ENCODE results near the gene PTMA. TPM values are rescaled to one million over a fixed set of nuclear protein-coding genes. Genes with fewer than 3 reads are reported as not detected.
"Not testable (repeated sequence)": the region's sequence is repeated elsewhere in the genome, so short reads cannot be mapped to it uniquely, and the experiment has no call there.

PTMA gene
- total RNA-seq, 1 experiment from 2014 or later: 1,473 TPM

DNA sequence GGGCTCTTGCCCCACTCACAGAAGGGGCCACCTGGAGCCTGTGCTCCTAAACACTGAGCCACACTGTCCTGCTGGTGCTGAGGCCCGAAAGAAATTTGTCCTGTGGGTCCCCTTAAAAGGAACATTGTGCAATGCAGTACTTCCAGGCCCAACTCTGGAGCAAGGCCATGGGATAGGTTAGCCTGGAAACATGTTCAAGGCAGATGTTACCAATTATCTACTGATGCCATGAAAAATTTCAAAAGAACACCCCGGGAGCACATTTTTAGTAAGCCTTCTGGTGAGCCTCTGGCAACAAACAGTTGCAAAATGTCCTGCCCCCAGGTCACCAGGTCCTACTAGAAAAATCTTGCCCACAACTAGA lies 12.3 kb upstream of the PTMA start:
- no peak for DNase-seq (ENCODE audit: low read depth)

DNA sequence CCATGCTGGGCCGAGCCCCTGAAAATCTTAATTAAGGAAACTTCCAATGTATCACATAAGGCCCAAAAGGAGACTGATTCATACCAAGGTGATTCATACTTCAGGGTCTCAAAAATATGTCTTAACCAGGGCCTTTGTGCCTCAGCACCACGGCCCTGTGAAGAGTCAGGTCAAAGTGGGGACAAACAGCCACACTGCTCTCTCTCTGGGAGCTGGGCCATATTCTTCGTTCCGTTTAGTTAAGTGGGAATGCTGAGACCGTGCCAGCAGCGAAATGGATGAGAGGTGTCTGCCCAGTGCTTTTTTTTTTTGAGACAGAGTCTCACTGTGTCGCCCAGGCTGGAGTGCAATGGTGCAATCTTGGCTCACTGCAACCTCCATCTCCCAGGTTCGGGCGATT lies 9.3 kb upstream of the PTMA start:
- DNase-seq (ENCODE audit: low read depth): peak; percentile 68

GRCh38 chr2:231701456-231702373 lies 6.6 kb upstream of the PTMA start:
- peak; percentile 63 for DNase-seq (ENCODE audit: low read depth)

DNA sequence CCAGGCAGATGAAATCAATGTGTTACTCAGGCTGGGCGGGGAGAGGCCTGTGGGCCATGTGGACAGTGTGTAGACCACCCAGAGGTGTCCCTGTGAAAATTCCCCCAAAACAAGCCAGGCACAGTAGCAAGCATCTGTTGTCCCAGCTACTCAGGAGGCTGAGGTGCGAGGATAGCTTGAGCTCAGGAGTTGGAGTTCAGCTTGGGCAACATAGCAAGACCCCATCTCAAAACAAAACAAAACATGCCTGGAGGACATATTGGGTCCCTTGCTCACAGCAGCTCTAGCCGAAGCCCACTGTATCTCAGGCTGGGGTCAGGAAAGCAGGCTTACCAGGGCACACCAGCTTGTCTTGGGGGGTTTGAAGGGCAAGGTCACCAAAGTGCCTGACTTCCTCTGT lies 4.3 kb upstream of the PTMA start:
- DNase-seq (ENCODE audit: low read depth): no peak

GRCh38 chr2:231706731-231707624 lies 1.3 kb upstream of the PTMA start:
- DNase-seq (ENCODE audit: low read depth): peak; percentile 96

DNA sequence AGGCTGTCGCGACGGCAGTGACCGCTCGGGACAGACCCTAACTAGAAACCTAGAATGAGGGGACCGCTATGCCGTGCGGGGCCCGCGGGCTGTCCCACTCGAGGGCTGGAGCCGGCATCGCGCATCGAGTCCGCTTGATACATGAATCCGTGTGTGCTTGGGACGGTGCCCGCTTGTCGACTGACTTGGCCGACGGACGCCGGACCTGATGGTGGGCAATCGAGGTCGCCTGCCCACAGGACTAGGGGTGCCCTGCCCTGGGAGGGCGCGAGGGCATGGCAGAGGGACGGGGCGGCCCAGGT lies 749 bp upstream of the PTMA start:
- peak; percentile 55 for DNase-seq (ENCODE audit: low read depth)

- peak; percentile 39 for DNase-seq (ENCODE audit: low read depth)
Observed at GRCh38 chr2:231708773-231709635, 679 bp downstream of the PTMA start.

DNA sequence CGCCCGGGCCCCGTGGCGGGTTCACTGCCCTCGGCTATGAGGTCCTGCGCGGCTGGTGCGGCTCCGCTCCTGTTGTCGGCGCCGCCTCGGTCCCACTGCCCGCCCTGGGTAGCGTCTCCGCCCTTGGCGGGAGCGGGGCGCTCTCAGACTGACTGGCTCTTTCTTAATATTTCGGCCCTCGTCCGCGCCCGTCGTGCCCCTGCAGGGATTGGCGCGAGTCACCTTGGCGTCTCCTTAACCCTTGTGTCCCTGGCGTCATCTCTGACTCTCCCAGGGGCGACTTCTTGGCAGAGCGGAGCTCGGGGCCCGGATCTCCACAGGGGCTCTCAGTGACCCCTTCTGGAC lies 1.3 kb downstream of the PTMA start:
- peak; percentile 44 for DNase-seq (ENCODE audit: low read depth)

- DNase-seq (ENCODE audit: low read depth): peak; percentile 79
Observed at GRCh38 chr2:231709981-231710798, 1.9 kb downstream of the PTMA start.

DNA sequence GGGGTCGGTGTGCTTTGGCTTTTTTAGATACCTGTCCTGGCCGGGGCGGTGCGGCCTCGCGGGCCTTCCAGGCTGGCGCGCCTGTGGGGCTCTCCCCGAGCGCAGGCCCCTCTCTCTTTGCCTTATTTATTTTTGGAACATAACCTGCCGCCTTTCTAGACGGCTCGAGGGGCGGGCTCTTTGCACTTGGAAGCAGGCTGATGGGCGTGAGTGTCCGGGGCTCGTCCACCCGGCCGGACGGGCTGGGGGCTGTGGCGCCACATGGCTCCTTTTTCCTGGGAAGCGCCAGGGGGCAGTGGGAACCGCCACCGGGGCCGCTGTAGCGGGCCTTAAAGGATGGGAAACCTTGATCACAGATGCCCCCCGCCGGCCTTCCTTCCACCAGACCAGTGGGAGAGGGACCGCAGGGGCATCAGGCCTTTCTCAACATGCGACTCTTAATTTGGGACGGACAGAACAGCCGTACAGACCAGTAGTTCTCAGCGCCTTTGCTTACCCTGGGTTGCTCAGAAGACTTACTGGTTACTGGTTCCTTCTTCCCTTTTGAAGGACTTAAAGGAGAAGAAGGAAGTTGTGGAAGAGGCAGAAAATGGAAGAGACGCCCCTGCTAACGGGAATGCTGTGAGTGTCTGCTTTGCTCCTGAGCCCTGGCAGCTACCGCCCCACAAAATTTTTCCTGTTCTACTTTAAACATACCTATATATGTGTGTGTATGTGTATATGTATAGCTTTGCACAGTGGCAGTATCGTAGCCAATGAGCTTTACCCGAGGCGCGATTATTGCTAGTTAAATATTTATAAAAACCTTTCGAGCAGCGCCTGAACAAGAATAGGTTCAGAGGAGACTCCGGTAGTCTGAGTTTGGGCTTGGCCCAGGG lies 2.7 kb downstream of the PTMA start:
- DNase-seq (ENCODE audit: low read depth): no peak

DNA sequence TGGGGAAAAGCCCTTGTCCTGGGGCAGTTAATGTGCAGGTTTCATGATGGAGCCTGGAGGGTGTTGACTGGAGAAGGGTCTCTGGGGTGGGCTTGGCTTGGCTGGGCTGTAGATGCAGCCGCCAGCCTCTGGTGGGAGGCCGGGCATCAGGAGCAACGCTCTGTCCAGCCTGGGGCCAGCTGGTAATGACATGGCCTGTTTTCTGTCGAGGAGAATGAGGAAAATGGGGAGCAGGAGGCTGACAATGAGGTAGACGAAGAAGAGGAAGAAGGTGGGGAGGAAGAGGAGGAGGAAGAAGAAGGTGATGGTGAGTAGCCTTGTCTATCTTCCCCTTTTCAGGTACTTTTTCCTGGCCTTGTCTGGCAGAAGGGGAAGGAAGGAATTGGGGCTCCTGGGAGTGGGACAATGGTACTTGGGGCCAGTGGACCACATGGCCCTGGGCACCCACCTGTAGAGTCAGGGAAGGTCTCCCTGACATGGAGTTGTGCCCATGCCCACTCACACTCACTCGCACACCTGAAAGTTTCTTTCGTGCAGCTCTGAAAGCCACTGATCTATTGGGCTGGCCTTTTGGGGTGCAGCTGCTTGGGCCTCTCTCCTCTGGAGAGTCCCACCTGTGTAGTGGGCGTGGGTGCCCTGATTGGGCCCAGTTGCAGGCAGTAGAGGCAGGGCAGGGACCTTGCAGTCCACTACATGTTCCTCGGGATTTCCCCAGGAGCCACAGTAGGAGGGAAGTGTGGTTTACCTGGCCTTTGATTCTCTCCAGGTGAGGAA lies 3.5 kb downstream of the PTMA start:
- DNase-seq (ENCODE audit: low read depth): no peak

DNA sequence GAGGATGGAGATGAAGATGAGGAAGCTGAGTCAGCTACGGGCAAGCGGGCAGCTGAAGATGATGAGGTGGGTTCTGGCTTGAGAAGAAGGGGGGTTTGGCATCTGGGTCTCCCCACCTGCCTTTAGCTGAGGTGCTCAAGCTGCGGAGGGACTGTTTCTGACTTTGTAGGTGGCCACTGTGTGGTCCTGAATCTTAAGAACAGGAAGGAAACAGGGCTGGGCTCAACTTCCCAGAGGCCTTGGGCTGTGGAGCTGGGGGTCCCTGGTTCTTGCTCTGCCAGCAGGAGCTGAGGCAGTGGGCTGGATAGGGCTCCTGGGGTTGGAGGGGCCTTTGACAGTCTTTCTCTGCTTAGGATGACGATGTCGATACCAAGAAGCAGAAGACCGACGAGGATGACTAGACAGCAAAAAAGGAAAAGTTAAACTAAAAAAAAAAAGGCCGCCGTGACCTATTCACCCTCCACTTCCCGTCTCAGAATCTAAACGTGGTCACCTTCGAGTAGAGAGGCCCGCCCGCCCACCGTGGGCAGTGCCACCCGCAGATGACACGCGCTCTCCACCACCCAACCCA lies 4.2 kb downstream of the PTMA start:
- DNase-seq (ENCODE audit: low read depth): not testable (repeated sequence)

DNA sequence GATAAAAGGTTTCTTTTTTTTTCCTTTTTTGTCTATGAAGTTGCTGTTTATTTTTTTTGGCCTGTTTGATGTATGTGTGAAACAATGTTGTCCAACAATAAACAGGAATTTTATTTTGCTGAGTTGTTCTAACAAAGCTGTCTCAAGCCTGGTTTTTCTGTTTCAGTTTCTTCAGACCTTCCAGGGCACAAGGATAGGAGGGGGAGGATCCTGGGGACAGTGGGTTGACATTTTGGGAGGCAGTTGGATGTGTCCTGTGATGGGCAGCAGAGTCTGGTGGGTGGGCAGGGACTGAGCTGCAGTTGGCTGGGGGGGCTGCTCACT lies 5.0 kb downstream of the PTMA start:
- peak; percentile 58 for DNase-seq (ENCODE audit: low read depth)

DNA sequence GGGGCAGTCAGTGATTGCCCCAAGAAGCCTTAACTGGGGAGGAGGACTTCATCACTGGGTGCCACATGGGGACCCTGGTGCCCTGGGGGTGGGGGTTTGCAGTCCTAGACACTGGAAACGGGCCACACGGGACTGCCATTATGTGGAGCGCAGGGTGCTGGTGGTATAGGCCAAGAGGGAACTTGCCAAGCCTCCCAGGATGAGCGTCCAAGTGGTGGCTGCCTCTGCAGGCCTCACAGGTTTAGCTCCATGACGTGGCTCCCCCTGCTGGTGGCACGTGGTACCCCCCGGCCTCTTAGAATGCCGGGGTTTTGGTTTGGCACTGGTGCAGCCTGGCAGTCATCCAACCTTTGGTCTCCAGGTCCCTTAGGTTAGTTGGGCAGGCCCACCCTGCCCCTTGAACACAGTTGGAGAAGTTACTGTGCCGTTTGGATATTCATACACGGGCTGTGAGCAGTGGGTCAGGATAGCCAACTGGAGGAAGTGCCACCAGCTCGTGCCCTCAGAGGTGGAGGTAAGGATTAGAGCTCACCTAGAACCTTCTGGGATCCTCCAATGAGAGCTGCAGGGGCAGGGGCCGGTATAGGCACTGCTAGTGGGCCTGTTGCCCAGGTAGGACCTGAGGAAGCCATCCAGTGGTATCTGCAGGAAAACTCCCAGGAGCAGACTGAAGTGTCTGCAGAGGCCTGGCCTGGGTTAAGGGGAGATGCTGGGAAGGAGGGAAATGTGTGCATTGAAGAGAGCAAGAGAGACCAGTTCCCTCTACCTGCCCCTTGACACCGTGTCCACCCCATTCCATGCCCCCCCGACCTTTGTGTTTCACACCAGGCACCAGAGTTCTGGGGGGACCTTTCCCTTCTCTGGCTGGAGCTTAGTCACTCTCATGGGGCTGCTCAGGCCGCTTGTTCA lies 5.7 kb downstream of the PTMA start:
- peak; percentile 88 for DNase-seq (ENCODE audit: low read depth)

- DNase-seq (ENCODE audit: low read depth): peak; percentile 68
Observed at GRCh38 chr2:231714639-231715498, 6.5 kb downstream of the PTMA start.

DNA sequence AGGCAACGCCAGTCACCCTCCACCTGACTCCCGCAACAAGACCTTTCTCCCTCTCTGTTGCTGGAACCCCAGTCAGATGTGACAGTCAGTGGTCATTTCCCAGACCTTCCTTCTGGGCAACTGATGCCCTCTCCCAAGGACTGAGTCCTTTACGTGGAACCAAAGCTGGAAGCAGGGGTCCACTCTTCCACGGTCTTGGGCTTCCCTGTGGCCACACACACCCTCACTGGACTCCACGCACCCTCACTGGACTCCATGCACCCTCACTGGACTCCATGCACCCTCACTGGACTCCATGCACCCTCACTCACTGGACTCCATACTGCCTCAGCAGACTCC lies 7.1 kb downstream of the PTMA start:
- DNase-seq (ENCODE audit: low read depth): no peak

GRCh38 chr2:231715988-231716616 lies 7.8 kb downstream of the PTMA start:
- peak; percentile 76 for DNase-seq (ENCODE audit: low read depth)
